ENCODE measurements around the gene TMEM255A. TPM values are rescaled to one million over a fixed set of nuclear protein-coding genes. Genes with fewer than 3 reads are reported as not detected.

Gene TMEM255A
- total RNA-seq, 1 donor from 2014 or later = 0.46 TPM

- Mint-ChIP-seq H3K4me3 (ENCODE audit: low read depth) (no peak overlapping the region), H3K4me1 (ENCODE audit: low read depth) (peaks cover 4% of the 10 kb centered on the region), H3K36me3 (ENCODE audit: insufficient read depth) (peaks cover 1% of the 10 kb centered on the region), H3K27ac (no peak overlapping the region), H3K27me3 (no peaks in the 10 kb centered on the region), H3K9me3 (ENCODE audit: low read depth) (peaks cover 14% of the 10 kb centered on the region)
- no peak for TF ChIP-seq CTCF (IDR thresholded peaks at IDR 0.05; ENCODE audit: unreplicated experiment)
- DNase-seq (ENCODE audit: low spot score, unreplicated experiment) = no peak
Measured at GRCh38 chrX:120223374-120223773, 87.9 kb downstream of the TMEM255A start.

- Mint-ChIP-seq H3K27me3 (no peaks in the 10 kb centered on the region), H3K36me3 (ENCODE audit: insufficient read depth) (peaks cover 5% of the 10 kb centered on the region), H3K9me3 (ENCODE audit: low read depth) (peaks cover 36% of the 10 kb centered on the region), H3K27ac (no peak overlapping the region), H3K4me3 (ENCODE audit: low read depth) (no peak overlapping the region), H3K4me1 (ENCODE audit: low read depth) (peaks cover 3% of the 10 kb centered on the region)
- peak; percentile 64 for TF ChIP-seq CTCF (IDR thresholded peaks at IDR 0.05; ENCODE audit: unreplicated experiment)
- DNase-seq (ENCODE audit: low spot score, unreplicated experiment) = peak; percentile 38
Measured at GRCh38 chrX:120213438-120214265, 97.6 kb downstream of the TMEM255A start.

Other genes starting within 250 kb of the TMEM255A start
- gene RHOXF2B, start 233.8 kb downstream of the TMEM255A start, total RNA-seq = not detected in 2 replicates
- gene RHOXF1, start 195.5 kb downstream of the TMEM255A start, total RNA-seq = 0.55 and 1.4 TPM in 2 replicates
- gene RHOXF2, start 152.8 kb downstream of the TMEM255A start, total RNA-seq = not detected in 2 replicates
- 40.4 and 41.3 TPM in 2 replicates for gene ZBTB33, start 60.6 kb downstream of the TMEM255A start, total RNA-seq
- not detected in 2 replicates for gene ATP1B4, start 50.6 kb upstream of the TMEM255A start, total RNA-seq
- gene LAMP2, start 157.8 kb upstream of the TMEM255A start, total RNA-seq = 64.5 and 71.9 TPM in 2 replicates
- gene CUL4B, start 249.5 kb upstream of the TMEM255A start, total RNA-seq = 61.3 and 62.7 TPM in 2 replicates